RKO (cell line): ENCODE measurements around the gene CRADD.
"Not testable (repeated sequence)": the region's sequence is repeated elsewhere in the genome, so short reads cannot be mapped to it uniquely, and the experiment has no call there.

Experiments
- DNase-seq: peaks from one replicate; pipeline ENCODE4 v3.0.0-alpha.2; 2016; ENCODE audit warnings: low spot score

Gene CRADD

DNA sequence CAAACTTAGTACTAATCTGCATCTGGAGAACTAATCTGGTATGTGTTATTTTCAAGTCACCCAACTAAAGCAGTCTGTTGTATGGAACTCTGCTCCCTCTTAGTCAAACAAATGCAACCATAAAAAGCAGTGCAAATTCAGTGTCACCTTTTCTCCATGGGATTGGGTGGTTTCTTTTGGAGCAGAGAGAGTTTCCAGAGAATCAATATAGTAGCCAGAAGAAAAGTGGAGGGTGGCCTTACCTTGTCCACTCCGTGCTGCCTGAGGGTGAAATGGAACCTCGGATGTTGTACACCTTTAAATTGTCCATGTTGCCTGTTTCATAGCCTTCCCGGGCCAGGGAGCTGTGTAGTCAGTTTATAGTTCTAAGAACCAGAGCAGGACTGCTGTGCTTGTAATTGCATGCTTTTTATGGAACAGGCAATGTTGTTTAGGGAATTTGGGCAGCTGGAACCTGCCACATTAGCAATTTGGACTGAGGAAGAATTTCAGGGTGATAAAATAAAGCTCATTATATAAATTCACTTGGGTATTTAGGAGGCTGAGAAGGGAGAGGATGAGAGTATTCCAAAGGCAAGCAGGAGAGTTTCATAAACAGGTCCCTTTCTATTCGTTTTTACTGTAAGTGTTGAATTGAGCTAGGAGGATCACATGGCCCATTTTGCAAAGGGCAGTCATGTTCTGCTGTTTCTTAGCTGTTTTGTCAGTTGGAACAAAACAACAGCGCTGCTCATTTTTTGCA, 60.5 kb downstream of the CRADD start:
- DNase-seq, result no peak

DNA sequence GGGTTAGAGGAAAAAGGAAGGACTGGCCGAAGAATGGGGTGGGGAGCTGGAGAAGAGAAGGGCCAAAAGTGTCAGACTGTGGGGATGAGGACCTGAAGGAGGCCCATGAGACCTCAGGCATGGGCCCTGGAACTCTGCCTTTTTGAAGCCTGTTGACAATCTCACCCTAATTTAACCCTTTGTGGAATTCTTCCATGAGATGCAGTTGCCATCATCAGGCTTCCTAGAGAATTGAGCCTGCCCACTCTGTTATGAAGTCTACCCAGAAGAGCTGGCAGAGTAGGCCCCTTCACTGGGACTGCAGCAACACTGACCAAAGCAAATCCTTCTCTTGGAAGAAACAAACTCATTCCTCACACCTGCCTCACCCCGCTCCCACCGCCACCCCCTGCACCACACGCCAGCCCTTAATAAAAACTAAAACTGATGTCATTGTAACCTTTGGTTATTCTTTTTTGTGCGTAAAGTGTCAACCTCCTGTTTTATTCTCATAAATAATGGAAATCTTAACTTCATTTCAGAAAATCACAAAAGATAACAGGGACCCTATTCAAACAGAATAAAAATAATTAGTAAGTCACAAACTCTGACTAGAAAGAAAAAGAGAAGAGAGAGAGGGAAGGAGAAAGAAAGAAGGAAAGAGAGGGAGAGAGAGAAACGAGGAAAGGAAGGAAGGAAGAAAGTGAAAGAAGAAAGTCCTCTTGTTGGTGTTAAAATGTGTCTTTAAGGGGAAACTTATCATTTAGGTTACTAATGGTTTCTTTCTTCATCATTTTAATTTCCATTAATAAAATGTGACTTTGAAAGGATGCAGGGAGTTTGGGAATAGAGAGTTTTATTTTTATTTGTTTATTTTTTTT, 61.3 kb downstream of the CRADD start:
- DNase-seq, result no peak

GRCh38 chr12:93740751-93741150, 63.6 kb downstream of the CRADD start:
- no peak for DNase-seq

DNA sequence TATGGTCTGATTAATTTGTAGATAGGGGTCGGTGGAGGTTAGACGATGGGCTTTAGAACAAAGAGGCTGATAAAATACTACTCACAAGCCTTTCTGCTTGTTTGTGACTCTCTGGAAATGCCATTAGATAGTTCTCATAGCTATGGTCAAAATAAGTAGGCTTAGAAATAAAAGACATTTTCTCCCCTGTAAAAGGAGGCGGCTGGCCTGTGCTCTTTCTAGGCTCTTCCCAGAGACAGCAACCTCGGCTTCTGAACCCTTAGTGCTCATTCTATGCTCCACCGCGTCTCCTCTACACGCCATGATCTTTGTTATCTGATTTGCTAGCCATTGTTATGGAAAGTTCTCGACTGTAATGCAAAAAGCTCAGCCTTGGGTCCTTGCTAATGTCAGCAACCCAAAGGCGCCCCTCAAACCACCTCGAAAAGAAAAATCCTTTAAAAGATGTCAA, 64.5 kb downstream of the CRADD start:
- DNase-seq, result no peak

GRCh38 chr12:93742110-93742934, 65.1 kb downstream of the CRADD start:
- peak; percentile 71 for DNase-seq

- no peak for DNase-seq
Measured at GRCh38 chr12:93743229-93743998, 66.2 kb downstream of the CRADD start.

- DNase-seq, result no peak
Measured at GRCh38 chr12:93743999-93744689, 67.0 kb downstream of the CRADD start.

DNA sequence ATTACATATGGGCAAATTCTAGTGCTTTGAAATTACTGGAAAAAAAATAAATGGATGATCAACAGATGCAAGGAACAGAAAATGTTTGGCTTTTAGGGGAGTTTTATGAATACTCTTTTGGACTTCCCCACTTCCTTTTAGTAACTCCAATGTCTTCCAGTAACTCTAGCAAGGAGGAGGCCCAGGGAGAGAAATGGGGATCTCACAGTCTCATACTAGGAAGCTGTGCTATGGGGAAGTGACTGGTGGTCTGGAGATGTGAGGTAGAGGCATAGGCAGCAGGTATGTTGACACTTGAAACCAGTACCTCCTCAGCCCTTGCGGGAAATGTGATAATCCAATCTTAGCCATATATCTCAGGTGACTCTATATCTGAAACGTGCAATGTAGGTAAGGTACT, 68.1 kb downstream of the CRADD start:
- no peak for DNase-seq

DNA sequence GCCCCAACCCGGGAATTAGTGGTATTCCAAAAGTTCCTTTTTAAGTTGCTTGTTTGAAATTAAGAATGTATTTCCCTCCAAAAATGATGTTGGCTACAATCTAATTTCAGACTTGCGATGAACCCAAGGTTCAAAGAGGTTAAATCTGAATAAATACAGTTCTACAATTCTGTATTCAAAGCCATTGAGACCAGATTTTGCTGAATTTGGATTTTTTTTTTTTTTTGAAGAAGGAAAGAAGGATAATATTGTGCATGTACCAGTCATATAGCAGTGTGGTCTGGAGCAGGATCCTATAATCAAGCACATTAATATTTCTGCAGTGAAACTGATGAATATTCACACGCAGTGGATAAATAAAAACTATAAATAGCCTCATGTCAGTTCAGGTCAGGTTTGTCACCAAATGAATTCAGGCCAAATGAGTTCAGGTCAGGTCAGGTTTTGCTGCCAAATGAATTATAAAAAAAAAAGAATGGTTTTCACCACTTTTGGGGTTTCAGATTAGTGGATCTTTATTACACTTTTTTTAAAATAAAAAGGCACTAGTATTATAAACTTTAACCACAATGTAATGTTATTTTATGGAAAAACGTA, 69.5 kb downstream of the CRADD start:
- no peak for DNase-seq

- peak; percentile 33 for DNase-seq
Measured at GRCh38 chr12:93748672-93749383, 71.7 kb downstream of the CRADD start.

GRCh38 chr12:93749515-93749914, 72.3 kb downstream of the CRADD start:
- no peak for DNase-seq

DNA sequence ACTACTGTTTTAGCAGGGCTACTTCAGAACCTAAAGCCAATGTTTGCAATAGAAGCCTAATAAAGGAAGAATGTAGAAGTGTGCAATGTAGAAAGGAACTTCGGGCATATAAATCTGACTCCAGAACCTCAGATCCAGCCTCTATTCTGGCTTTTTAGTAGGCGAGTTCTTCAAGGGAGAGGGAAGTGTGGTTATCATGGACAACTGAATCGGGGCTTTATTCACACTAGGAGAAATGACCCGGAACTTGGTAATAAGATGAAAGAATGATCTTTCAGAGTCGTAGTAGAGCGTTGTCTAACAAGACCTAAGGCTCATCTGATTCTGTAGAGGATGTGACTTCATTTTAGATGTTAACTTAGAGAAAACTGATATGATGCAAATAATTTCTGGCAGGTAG, 72.9 kb downstream of the CRADD start:
- DNase-seq, result no peak

GRCh38 chr12:93751864-93752610, 74.9 kb downstream of the CRADD start:
- DNase-seq, result no peak

DNA sequence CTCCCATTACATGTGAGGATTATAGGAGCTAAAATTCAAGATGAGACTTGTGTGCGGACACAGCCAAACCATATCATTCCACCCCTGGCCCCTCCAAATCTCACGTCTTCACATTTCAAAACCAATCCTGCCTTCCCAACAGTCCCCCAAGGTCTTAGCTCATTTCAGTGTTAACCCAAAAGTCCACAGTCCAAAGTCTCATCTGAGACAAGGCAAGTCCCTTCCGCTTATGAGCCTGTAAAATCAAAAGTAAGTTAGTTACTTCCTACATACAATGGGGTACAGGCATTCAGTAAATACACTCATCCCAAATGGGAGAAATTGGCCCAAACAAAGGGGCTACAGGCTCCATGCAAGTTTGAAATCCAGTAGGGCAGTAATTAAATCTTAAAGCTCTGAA, 76.1 kb downstream of the CRADD start:
- DNase-seq, result no peak

GRCh38 chr12:93753838-93754429, 76.8 kb downstream of the CRADD start:
- DNase-seq, result no peak

GRCh38 chr12:93754859-93755258, 77.7 kb downstream of the CRADD start:
- DNase-seq, result not testable (repeated sequence)

DNA sequence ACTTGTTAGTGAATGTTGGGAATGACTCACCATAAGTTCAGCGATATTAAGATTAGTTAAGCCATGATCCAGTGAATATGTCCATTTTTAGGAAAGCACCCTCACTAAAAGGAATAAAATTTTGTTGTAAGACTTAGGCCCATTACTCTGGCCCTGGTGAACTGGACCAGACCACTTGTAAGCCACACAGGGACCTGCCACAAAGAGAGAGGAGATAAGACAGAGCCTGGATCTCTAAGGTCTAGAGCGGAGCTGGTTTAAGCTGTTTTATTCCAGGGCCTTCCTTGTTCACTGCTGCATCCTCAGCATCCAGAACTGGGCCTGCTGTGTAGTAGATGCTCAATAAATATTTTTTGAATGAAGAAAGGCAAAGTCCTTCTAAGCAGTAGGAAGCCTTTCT, 79.1 kb downstream of the CRADD start:
- no peak for DNase-seq

GRCh38 chr12:93757792-93758694, 80.9 kb downstream of the CRADD start:
- DNase-seq, result no peak
